Measurements from ENCODE around the gene MGAT4C.

GRCh38 chr12:86118161-86118560 is 138.0 kb downstream of the MGAT4C start:
- TF ChIP-seq CTCF (conservative IDR thresholded peaks at IDR 0.05; ENCODE audit: low read depth in 2 of 2) (no peak), JUNB (IDR thresholded peaks at IDR 0.05; ENCODE audit: unreplicated experiment) (no peak), POLR2AphosphoS5 (IDR thresholded peaks at IDR 0.05; ENCODE audit: low read depth) (no peak), ZNF114 (CRISPR knock-in tag; IDR thresholded peaks at IDR 0.05) (no peak), EZH2 (IDR thresholded peaks at IDR 0.05; ENCODE audit: low read depth, unreplicated experiment) (no peak), CREB1 (CRISPR knock-in tag; IDR thresholded peaks at IDR 0.05; ENCODE audit: low read depth) (no peak), NANOG (IDR thresholded peaks at IDR 0.05; ENCODE audit: borderline replicate concordance) (no peak), ZNF331 (CRISPR knock-in tag; IDR thresholded peaks at IDR 0.05; ENCODE audit: low read depth) (no peak), REST (IDR thresholded peaks at IDR 0.05; ENCODE audit: unreplicated experiment) (no peak), EZH2phosphoT487 (IDR thresholded peaks at IDR 0.05; ENCODE audit: unreplicated experiment) (no peak)

All from GM23338 (cell line).